Subcutaneous abdominal adipose tissue (tissue), 5 donors: Measurements from ENCODE around the gene VPS4A.
A peak's percentile ranks its signal among the peaks of the same experiment; 100 is the strongest.

Source experiments
- H3K27ac ChIP-seq: one replicate; pipeline ENCODE4 v1.7.0; 2013; ENCODE audit warnings: low read depth, mild to moderate bottlenecking, inconsistent platforms, low read length, moderate library complexity
- H3K27me3 ChIP-seq, 5 donors: one replicate each; pipeline ENCODE4 v1.7.0; 2013; ENCODE audit warnings: low read length in 5 of 5, inconsistent platforms in 1 of 5; ENCODE audit not compliant: control insufficient read depth in 5 of 5, insufficient read depth in 4 of 5
- H3K36me3 ChIP-seq, 5 donors: one replicate each; pipeline ENCODE4 v1.7.0; 2013; ENCODE audit warnings: low read length in 5 of 5; ENCODE audit not compliant: control insufficient read depth in 5 of 5, insufficient read depth in 5 of 5
- H3K4me1 ChIP-seq, 5 donors: one replicate each; pipeline ENCODE4 v1.7.0; 2013; ENCODE audit warnings: low read length in 5 of 5, mild to moderate bottlenecking in 3 of 5, moderate library complexity in 1 of 5; ENCODE audit not compliant: control insufficient read depth in 5 of 5, insufficient read depth in 5 of 5
- H3K4me3 ChIP-seq, 5 donors: one replicate each; pipeline ENCODE4 v1.7.0; 2013; ENCODE audit warnings: low read length in 5 of 5, low read depth in 1 of 5
- H3K9ac ChIP-seq, 5 donors: one replicate each; pipeline ENCODE4 v1.7.0; 2013; ENCODE audit warnings: low read length in 5 of 5, mild to moderate bottlenecking in 4 of 5, moderate library complexity in 3 of 5
- H3K9me3 ChIP-seq, 5 donors: one replicate each; pipeline ENCODE4 v1.7.0; 2013; ENCODE audit warnings: low read length in 5 of 5; ENCODE audit not compliant: control insufficient read depth in 5 of 5
- donor health status: healthy.
- donor health status: healthy.
- donor health status: healthy.
- donor health status: healthy.
- donor health status: healthy.

The VPS4A gene

DNA sequence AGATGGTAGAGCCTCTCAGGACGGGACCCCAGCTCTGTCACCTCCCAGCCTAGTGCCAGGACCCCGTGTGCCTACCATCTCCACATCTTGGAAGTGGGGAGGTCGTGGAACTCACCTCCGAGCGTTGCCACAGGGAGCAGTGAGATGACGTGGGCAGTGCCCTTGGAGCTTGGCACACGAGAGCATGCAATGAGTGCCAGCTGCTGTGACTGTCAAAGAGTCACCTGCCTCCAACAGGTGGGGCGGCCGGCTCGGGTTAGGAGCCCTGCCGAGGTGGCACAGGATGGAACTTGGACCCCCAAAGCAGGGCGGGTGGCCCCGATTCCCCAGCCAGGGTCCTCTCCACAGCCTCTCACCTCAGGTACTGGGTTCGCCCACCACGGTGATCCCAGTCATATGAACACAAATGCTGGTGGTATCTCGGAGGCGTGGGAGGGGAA lies 5.5 kb downstream of the VPS4A start:
- H3K36me3 ChIP-seq: peaks cover 0 to 74% (median 65%) of the 10 kb centered on the region in 5 donors
- peaks cover 3 to 16% (median 8%) of the 10 kb centered on the region in 5 donors for H3K4me1 ChIP-seq
- no peak overlapping the region for H3K9ac ChIP-seq
- no peaks in the 10 kb centered on the region for H3K9me3 ChIP-seq
- H3K27ac ChIP-seq: no peak overlapping the region
- H3K27me3 ChIP-seq: no peaks in the 10 kb centered on the region
- no peak overlapping the region for H3K4me3 ChIP-seq

DNA sequence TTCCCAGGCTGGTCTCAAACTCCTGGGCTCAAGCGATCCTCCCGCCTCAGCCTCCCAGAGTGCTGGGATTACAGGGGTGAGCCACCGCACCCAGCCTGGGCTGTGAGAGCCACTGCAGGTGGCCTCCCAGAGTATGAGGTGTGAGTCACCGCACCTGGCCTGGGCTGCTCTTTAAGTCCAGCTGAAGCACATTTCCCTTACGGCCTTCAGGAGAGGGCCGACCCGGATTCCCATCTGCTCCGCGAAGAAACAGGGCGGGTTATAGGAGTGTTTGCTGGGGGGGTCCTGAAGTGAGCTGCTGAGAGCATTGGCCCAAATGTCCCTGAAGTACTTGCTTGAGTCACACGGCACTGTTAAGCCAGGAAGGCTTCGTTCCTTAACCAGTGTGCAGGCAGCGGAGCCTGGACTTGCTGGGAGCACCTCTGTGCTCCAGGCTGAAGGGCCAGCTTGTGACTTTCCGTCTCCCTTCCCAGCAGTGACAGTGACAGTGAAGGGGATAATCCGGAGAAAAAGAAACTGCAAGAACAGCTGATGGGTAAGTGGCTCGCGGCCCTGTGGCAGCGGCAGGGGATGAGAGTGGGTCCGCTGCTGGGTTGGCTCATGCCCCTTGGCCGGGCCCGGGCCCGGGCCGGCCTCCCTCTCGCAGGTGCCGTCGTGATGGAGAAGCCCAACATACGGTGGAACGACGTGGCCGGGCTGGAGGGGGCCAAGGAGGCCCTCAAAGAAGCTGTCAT lies 7.2 kb downstream of the VPS4A start:
- Histone ChIP-seq H3K27me3 (no peaks in the 10 kb centered on the region), H3K27ac (no peak overlapping the region), H3K4me1 (peaks cover 0 to 8% (median 3%) of the 10 kb centered on the region in 5 donors), H3K9ac (no peak overlapping the region), H3K4me3 (no peak overlapping the region), H3K36me3 (peaks cover 0 to 88% (median 81%) of the 10 kb centered on the region in 5 donors), H3K9me3 (no peaks in the 10 kb centered on the region)

GRCh38 chr16:69318911-69319289 lies 7.8 kb downstream of the VPS4A start:
- Histone ChIP-seq H3K4me1 (peaks cover 0 to 13% (median 6%) of the 10 kb centered on the region in 5 donors), H3K9ac (no peak overlapping the region), H3K9me3 (no peaks in the 10 kb centered on the region), H3K27me3 (no peaks in the 10 kb centered on the region), H3K36me3 (peaks cover 0 to 90% (median 86%) of the 10 kb centered on the region in 5 donors), H3K4me3 (no peak overlapping the region), H3K27ac (no peak overlapping the region)

- no peak overlapping the region for H3K27ac ChIP-seq
- H3K9me3 ChIP-seq: no peaks in the 10 kb centered on the region
- no peak overlapping the region for H3K4me3 ChIP-seq
- H3K4me1 ChIP-seq: peaks cover 0 to 18% (median 11%) of the 10 kb centered on the region in 5 donors
- peaks cover 0 to 92% (median 85%) of the 10 kb centered on the region in 5 donors for H3K36me3 ChIP-seq
- no peak overlapping the region for H3K9ac ChIP-seq
- no peaks in the 10 kb centered on the region for H3K27me3 ChIP-seq
Observed at GRCh38 chr16:69319381-69319780, 8.2 kb downstream of the VPS4A start.

DNA sequence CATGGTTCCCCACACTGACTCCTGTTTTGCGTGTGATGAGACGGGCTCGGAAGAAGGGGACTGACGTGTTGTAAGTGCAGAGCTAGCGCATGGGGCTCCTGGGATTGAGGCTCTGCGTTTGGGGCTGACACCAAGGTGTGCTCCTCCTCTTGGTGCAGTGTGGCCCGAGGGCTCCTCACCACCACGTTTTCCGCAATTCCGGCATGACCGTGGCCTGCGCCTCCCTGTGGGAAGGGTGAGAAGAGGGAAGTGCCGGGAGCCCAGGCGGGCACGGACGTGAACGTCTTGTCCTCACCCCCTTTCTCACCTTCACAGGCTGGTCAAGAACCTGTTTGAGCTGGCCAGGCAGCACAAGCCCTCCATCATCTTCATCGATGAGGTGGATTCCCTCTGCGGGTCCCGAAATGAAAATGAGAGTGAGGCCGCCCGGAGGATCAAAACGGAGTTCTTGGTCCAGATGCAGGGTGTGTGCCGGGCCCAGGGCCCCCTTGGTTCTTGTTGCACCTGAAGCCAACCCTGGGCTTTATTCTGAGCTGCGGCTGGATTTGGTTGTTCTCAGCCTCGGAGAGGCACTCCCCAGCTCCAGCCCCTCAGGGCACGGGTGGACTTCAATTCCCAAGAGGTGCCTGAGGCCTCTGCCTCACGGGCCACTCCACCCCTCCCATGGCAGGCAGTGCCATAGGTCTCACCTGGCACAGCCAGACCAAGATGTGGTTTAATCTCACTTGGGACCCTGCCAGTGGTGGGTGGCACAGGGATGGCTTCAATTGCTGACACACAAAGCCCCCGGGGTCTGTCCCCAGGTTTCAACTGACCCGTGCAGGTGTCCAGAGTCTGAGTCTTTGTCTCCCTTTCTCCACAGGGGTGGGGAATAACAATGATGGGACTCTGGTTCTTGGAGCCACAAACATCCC lies 8.9 kb downstream of the VPS4A start:
- no peak overlapping the region for H3K9ac ChIP-seq
- H3K27ac ChIP-seq: no peak overlapping the region
- no peak overlapping the region for H3K4me3 ChIP-seq
- H3K27me3 ChIP-seq: no peaks in the 10 kb centered on the region
- H3K4me1 ChIP-seq: peaks cover 0 to 20% (median 15%) of the 10 kb centered on the region in 5 donors
- H3K9me3 ChIP-seq: no peaks in the 10 kb centered on the region
- peaks cover 0 to 94% (median 88%) of the 10 kb centered on the region in 5 donors for H3K36me3 ChIP-seq

- Histone ChIP-seq H3K27me3 (no peaks in the 10 kb centered on the region), H3K9me3 (no peaks in the 10 kb centered on the region), H3K4me3 (no peak overlapping the region), H3K36me3 (peaks cover 0 to 91% (median 86%) of the 10 kb centered on the region in 5 donors), H3K27ac (no peak overlapping the region), H3K9ac (no peak overlapping the region), H3K4me1 (peaks cover 0 to 16% (median 11%) of the 10 kb centered on the region in 5 donors)
Observed at GRCh38 chr16:69320740-69321073, 9.6 kb downstream of the VPS4A start.

DNA sequence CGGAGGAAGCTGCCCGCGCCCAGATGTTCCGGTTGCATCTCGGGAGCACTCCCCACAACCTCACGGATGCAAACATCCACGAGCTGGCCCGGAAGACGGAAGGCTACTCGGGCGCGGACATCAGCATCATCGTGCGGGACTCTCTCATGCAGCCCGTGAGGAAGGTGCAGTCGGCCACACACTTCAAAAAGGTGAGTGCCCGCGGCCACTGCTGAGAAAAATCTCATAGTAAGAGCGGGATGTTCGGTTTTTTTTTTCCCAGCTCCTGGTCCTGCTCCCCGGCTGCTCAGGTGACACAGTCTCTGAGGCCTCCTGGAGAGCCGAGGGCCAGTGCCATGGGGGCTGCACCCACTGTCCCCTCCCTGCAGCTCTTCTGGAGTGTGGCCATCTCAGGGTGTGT lies 9.9 kb downstream of the VPS4A start:
- H3K9ac ChIP-seq: no peak overlapping the region
- H3K4me3 ChIP-seq: no peak overlapping the region
- H3K9me3 ChIP-seq: no peaks in the 10 kb centered on the region
- no peaks in the 10 kb centered on the region for H3K27me3 ChIP-seq
- H3K27ac ChIP-seq: no peak overlapping the region
- H3K36me3 ChIP-seq: peaks cover 0 to 91% (median 86%) of the 10 kb centered on the region in 5 donors
- H3K4me1 ChIP-seq: peaks cover 2 to 20% (median 10%) of the 10 kb centered on the region in 5 donors

DNA sequence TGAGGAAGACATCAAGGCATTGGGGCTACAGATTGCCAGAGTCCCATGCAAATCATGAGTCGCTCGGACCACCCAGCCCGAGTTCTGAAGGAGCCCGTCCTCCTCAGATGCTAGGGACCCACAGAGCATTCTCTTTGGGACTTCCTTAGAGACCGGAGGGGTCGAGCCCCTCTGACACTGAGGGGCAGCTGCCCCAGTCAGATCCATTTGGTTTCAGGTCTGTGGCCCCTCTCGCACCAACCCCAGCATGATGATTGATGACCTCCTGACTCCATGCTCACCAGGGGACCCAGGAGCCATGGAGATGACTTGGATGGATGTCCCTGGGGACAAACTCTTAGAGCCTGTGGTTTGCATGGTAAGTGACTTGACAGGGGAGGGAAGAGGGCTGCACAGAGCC lies 11.2 kb downstream of the VPS4A start:
- H3K27ac ChIP-seq: no peak overlapping the region
- no peaks in the 10 kb centered on the region for H3K9me3 ChIP-seq
- H3K4me1 ChIP-seq: peaks cover 6 to 32% (median 17%) of the 10 kb centered on the region in 5 donors
- H3K9ac ChIP-seq: no peak overlapping the region
- no peaks in the 10 kb centered on the region for H3K27me3 ChIP-seq
- peaks cover 0 to 87% (median 80%) of the 10 kb centered on the region in 5 donors for H3K36me3 ChIP-seq
- H3K4me3 ChIP-seq: no peak overlapping the region

- H3K36me3 ChIP-seq: peaks cover 0 to 85% (median 76%) of the 10 kb centered on the region in 5 donors
- H3K27me3 ChIP-seq: no peaks in the 10 kb centered on the region
- peak overlapping the region in 1 of 5 donors; percentile 47 for H3K9ac ChIP-seq
- H3K9me3 ChIP-seq: no peaks in the 10 kb centered on the region
- H3K4me3 ChIP-seq: no peak overlapping the region
- no peak overlapping the region for H3K27ac ChIP-seq
- peaks cover 6 to 41% (median 24%) of the 10 kb centered on the region in 5 donors for H3K4me1 ChIP-seq
Observed at GRCh38 chr16:69323415-69323814, 12.3 kb downstream of the VPS4A start.

- H3K9me3 ChIP-seq: no peaks in the 10 kb centered on the region
- H3K4me1 ChIP-seq: peaks cover 6 to 48% (median 31%) of the 10 kb centered on the region in 5 donors
- H3K27me3 ChIP-seq: no peaks in the 10 kb centered on the region
- no peak overlapping the region for H3K4me3 ChIP-seq
- H3K9ac ChIP-seq: no peak overlapping the region
- no peak overlapping the region for H3K27ac ChIP-seq
- H3K36me3 ChIP-seq: peaks cover 0 to 80% (median 71%) of the 10 kb centered on the region in 5 donors
Observed at GRCh38 chr16:69324013-69324531, 12.9 kb downstream of the VPS4A start.
